ENCODE measurements around the gene PDXK.
"Not testable (repeated sequence)": the region's sequence is repeated elsewhere in the genome, so short reads cannot be mapped to it uniquely, and the experiment has no call there.

The PDXK gene

DNA sequence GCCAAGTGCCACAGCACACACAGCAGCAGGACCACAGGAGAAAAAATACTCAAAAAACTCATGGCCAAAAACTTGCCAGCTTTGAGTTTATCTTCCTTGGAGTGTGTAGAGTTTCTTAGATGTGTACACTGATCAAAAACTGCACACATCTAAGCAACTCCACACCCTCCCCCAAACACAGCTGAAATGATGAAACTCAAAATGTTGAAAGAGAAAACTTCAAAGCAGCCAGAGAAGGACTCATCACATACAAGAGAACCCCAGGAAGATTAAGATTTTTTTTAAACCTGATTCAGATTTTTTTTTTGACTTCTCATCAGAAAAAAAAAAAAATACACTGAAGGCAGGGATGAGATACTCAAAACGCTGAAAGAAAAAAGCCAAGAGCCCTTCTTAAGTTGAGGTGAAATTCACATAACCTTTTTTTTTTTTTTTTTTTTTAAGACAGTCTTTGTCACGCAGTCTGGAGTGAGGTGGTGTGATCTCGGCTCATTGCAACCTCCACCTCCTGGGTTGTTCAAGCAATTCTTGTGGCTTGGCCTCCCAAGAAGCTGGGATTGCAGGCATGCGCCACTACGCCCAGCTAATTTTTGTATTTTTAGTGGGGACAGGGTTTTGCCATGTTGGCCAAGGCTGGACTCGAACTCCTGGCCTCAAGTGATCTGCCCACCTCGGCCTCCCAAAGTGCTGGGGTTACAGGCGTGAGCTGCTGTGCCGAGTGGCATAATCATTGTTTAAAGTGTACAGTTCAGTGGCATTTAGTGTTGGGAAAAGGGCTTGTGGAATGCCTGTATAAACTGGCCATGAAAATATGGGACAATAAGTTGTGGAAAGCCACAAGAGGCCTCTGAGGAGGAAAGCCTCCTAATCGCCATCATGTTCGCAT, 20.9 kb upstream of the PDXK start:
- peak; percentile 1 for DNase-seq

GRCh38 chr21:43699492-43699777, 19.5 kb upstream of the PDXK start:
- DNase-seq, result not testable (repeated sequence)

DNA sequence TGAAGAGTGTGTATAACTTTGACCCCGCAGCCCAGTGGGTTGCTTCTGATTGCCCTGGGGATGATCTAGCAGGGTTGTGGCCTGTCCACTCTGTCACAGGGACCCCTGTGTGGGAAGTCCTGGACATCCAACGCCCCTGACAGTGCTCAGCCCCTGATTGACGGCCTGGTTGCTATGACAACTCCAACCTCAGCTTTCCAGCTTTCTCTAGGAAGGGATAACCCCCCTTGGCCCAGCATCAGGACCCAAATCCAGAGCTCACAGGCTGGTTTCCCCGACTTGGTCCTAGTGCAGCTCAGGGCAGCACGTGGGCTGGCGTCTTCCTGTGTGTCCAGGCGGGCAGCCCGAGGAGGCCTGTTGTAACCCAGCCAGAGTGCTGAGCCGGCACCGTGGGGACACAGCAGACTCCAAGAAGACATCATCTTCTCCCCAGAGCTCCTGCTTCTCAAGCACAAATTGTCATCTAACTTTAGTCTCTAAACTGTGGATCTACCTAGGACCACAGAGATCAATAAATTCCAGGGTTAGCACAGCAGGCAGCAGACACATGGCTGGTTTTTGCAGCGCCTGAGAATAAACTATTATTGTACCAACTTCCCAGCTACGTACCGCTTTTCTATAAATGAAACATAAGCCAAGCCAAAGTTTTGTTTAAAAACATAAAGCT, 18.9 kb upstream of the PDXK start:
- DNase-seq, result no peak

- DNase-seq, result no peak
These were observed 16.8 kb upstream of the PDXK start for GRCh38 chr21:43701936-43702784.

GRCh38 chr21:43702785-43703034, 16.2 kb upstream of the PDXK start:
- no peak for DNase-seq

DNA sequence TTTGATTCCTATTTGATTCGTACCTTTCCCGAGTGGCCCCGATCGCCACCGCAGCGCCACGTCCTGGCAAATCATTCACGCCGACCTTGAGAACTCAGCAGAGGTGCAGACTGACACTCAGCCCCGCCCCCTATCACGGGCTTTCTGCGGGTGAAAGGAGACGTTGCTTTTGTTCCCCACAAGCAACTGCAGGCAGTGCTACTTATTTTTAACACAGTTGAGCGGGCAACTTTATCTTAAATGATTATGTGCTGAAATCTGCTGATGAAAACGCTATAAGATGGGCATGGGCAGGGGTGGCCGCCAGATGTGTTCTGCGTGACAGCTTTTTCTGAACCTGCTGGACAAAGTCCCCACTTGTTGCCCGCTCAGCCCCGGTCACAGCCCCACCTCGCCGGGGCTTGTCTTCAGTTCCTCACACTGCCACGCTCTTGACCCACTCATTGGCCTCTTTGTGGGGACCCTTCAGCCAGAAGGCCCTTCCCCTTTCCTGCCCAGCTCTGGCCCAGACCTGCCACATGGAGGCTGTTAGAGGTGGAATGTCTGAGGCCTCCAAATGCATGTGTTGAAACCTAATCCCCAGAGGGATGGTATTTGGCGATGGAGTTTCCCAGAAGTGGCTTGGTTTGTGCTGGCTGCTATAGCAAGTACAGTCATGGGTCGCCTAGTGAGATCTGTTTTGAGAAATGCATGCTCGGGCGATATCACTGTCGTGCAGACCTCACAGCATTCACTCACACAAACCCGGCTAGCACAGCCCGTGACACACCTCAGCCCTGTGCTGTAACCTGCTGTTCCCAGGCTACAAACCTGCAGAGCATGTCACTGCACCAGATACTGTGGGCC, 15.7 kb upstream of the PDXK start:
- DNase-seq, result no peak

DNA sequence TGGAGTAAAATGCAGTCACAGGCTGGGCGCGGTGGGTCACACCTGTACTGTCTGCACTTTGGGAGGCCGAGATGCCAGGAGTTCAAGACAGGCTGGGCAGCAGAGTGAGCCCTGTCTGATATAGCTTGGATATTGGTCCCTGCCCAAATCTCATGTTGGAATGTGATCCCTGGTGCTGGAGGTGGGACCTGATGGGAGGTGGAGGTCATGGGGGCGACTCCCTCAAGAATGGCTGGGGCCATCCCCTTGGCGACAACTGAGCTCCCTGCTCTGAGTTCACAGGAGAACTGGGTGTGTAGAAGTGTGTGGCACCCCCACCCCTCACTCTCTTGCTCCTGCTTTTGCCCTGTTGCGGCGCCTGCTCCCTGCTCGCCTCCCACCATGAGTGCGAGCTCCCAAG, 11.5 kb upstream of the PDXK start:
- no peak for DNase-seq

DNA sequence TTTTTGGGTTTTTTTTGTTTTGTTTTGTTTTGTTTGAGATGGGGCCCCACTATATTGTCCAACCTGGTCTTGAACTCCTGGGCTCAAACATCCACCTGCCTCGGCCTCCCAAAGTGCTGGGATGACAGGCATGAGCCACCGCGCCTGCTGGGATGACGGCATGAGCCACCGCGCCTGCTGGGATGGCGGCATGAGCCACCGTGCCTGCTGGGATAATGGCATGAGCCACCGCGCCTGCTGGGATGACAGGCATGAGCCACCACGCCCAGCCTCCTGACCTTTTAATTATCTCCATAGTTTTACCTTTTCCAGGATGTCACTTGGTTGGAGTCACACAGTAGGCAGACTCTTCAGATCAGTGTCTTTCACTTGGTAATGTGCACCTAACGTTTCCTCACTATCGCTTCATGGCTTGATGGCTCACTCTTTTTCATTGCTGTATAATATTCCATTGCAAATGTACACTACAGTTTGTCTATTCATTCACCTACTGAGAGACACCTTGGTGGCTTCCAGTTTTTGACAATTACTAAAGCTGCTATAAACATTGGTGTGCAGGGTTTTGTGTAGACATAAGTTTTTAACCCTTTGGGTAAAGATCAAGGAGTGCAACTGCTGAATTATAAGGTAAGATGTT, 10.1 kb upstream of the PDXK start:
- no peak for DNase-seq

- no peak for DNase-seq
These were observed 6.5 kb upstream of the PDXK start for GRCh38 chr21:43712268-43712942.

GRCh38 chr21:43713123-43713522, 5.8 kb upstream of the PDXK start:
- DNase-seq, result not testable (repeated sequence)

- DNase-seq, result no peak
These were observed 2.4 kb upstream of the PDXK start for GRCh38 chr21:43716376-43717165.

GRCh38 chr21:43717166-43717853, 1.6 kb upstream of the PDXK start:
- no peak for DNase-seq

DNA sequence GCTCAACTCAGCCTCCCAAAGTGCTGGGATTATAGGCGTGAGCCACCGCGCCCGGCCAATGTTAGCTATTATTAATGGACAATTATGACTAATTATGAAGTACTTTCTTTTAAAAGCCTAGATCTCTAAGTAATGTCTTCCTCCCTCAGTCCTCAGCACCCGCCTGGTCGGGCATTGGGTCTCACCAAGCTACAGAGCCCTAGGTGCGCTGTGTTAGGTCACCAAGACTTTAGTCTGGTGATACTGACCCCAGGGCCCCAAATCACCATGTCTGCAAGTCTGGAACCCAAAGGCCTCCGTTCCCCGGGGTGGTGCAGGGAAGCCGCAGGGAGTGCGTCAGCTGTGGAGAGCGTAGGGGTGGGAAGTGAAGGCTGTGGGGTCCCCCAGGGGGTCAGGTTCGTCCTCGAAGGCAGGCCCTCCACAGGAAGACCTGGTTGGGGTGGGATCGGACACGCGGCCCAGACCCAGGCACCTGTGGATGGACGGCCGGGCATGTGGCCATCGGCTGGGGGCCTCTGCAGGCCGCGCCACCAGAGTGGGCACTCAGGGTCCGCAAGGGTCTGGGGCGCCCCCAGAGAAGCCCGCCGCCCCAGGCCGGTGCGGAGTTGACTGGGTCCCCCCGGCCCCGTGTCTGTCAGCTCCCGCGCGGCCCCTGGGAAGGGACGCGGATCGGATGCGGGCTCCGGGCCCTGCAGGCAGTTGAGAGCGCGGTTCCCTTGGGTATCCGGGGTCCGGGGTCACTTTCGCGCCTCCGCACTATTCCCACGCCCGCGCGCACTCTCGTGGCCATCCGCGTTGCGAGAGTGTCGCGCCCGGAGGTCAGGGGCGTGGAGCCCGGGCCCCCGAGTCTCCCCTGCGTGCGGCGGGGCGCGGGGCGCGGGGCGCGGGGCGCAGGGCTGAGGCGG, 710 bp upstream of the PDXK start:
- DNase-seq, result peak; percentile 41

DNA sequence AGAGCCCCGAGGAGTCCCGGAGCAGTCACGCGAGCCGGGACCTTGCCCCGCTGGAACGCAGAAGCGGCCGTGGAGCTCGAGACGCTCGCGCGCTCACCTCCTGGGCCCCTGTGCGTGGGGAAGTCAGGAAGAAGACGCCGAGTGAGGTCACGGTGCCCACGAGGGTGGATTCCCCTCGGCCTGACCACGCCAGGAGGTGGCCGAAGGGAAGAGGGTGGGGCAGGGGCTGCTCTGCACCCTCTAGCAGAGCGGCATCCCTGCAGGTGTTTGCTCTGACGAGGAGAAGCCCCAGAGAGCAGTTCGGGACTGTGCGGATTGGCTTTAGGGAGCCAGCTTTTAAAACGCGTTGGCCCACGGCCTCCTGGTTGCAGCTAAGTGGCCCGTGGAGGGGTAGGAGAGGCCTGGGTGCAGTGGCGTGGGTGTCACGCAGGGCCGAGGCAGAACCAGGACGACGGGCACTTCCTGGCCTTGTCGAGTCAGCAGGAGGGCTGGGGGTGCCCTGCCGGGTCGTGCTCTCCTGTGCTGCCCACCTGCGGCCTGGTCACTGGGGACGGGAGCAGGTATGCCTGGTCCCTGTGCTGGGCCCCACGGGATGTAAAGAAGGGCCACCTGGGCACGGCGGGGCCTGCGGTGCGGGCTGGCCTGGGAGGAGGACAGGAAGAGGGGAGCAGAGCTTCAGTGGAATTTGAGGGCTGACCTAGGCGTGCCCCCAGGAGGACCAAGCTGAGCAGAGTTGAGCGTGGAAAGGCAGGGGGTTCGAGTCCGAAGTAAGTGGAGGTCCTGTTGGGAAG, 1.0 kb downstream of the PDXK start:
- peak; percentile 41 for DNase-seq

GRCh38 chr21:43720539-43721166, 1.7 kb downstream of the PDXK start:
- peak; percentile 41 for DNase-seq

DNA sequence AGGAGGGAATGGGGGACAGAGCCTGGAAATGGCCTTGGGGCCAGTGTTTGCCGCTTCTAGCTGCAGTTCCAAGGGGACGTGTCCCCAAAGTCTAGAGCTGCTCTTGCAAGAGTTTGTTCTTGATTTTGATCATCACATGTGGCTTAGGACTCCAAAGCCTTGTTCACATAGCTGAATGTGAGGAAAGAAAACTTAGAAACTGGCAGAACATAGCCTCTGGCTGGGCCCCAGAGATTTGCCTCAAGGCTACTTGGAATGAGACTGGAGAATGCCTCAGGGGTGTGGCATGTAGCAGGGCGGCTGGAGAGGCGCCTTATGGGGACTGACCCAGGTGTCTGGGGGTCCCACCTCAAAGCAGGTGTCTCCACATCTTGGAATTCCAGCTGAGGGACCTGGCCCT, 2.3 kb downstream of the PDXK start:
- DNase-seq, result no peak

DNA sequence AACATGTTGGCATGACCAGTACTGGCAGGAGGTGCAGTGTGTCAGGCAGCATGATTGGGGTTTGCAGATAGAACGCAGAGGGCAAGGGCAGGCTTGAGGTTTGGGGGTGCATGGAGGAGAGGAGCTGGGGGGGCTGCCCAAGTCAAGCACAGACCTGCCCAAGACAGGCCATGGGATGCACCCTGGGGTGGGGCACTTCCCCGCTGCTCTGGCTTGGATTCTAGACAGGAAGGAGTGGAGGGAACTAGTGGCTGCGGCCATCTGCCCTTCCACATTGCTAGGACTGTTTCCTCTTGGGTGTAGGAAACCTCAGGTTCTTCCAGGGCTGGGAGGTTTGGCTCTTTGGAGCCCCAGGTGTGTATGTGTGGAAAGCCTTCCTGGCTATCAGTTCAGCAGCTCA, 3.0 kb downstream of the PDXK start:
- no peak for DNase-seq

GRCh38 chr21:43723648-43724047, 4.7 kb downstream of the PDXK start:
- no peak for DNase-seq
